Bronchial epithelial cell (primary cell): Measurements from ENCODE around the gene MYOC. TPM values are rescaled to one million over a fixed set of nuclear protein-coding genes. Genes with fewer than 3 reads are reported as not detected.

Experiments
- DNase-seq: peaks from one replicate; pipeline ENCODE4 v3.0.0-alpha.2; 2010; ENCODE audit warnings: low read depth
- FAIRE-seq: peaks from 2 replicates; lab custom pipeline; 2011; peaks lifted over from hg19 to GRCh38; lab: Jason Lieb, UNC
- H3K27me3 ChIP-seq: 2 replicates; pipeline ENCODE4 v1.5.1; 2011; ENCODE audit warnings: low read length; ENCODE audit not compliant: control insufficient read depth, insufficient read depth
- H3K36me3 ChIP-seq: 2 replicates; pipeline ENCODE4 v1.5.1; 2011; ENCODE audit warnings: low read length; ENCODE audit not compliant: control insufficient read depth, insufficient read depth
- H3K4me3 ChIP-seq: 2 replicates; pipeline ENCODE4 v1.5.1; 2011; ENCODE audit warnings: mild to moderate bottlenecking, low read depth, low read length, control low read depth
- total RNA-seq: library from RNA; depleted of rRNA; stranded (reverse); fragments of >200 nt; gene quantifications from 2 replicates; pipeline ENCODE4 v1.2.1, GENCODE V29; 2014
- TF ChIP-seq, protein P1 (sequence below): IDR thresholded peaks from 2 replicates; pipeline ENCODE4 v1.5.1; 2011; ENCODE audit warnings: mild to moderate bottlenecking, moderate library complexity, low read length, control low read depth, inconsistent platforms; ENCODE audit not compliant: insufficient read depth, severe bottlenecking

Gene MYOC
- total RNA-seq, 1 donor from 2014 or later: not detected

DNA sequence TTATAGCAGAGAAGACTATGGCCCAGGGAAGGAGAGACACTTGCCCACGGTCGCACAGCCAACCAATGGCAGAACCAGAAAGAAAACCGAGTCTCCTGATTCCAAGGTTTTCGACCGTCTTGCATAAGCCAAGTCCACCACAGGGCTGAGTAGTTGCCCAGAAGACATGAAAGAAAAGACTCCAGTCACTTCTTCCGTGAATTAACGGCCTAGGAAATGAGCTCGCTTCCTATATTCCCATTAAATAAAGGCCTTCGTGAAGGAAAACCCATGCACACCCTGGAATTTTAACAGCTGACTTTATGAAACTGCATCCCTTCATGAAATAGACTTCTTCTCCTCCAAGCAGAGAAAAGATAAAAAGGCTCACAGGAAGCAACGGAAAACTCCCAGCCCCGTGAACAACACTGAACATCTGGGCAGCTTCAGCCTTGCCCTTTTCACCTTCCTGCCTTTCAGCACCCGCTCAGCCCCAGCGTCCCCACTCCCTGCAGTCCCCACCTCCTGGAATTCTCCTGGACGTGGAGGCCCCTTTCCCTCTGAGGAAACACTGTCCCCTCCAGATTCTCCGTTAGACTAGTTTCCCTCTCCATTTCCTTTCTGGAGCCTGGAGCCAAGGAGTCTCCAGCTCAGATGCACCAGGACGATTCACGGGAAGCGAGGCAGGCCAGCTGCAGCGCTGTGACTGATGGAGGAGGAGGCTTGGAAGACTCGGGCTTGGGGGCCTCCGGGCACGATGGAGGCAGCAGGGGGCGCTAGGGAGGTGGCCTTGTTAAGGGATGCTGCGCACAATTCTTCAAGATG is 2.7 kb upstream of the MYOC start:
- no peaks in the 10 kb centered on the region for H3K27me3 ChIP-seq
- TF ChIP-seq, protein P1, sequence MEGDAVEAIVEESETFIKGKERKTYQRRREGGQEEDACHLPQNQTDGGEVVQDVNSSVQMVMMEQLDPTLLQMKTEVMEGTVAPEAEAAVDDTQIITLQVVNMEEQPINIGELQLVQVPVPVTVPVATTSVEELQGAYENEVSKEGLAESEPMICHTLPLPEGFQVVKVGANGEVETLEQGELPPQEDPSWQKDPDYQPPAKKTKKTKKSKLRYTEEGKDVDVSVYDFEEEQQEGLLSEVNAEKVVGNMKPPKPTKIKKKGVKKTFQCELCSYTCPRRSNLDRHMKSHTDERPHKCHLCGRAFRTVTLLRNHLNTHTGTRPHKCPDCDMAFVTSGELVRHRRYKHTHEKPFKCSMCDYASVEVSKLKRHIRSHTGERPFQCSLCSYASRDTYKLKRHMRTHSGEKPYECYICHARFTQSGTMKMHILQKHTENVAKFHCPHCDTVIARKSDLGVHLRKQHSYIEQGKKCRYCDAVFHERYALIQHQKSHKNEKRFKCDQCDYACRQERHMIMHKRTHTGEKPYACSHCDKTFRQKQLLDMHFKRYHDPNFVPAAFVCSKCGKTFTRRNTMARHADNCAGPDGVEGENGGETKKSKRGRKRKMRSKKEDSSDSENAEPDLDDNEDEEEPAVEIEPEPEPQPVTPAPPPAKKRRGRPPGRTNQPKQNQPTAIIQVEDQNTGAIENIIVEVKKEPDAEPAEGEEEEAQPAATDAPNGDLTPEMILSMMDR: peak; percentile 68
- no peak overlapping the region for H3K4me3 ChIP-seq
- FAIRE-seq (no peak), DNase-seq (peak; percentile 12)
- H3K36me3 ChIP-seq: no peaks in the 10 kb centered on the region

DNA sequence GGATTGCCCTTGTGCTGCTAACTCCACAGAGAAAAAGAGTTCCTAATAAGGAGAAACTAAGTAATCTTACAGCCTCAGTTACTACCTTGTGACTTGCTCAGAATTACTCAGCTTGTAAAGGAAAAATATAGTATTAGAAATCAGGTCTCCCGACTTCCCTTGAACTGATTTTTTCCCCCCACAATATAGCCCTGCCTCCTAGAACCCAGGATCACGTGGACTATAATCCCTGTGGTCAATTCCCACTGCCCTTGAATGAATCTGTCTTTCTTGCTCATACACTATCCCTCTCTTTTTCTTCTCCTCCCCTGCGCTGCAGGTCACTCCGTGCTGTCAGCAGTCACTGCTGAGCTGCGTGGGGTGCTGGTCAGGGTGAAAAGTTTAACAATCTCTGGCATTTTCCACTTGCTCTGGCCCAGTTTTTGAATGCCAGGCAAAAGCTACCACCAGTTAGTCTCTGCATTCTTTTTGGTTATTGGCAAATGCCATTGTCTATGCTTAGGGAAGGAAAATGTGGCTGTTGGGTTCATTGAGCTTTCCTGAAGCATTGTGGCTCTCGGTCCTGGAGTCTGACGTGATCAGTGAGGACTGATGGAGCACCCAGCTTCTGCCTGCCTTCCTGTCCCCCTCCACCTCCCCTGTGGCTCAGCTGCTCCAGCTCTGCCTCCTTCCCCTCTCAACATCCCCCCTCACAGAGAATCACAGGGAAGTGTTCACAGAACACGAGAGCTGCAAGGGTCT is 1.9 kb upstream of the MYOC start:
- no peaks in the 10 kb centered on the region for H3K36me3 ChIP-seq
- TF ChIP-seq, protein P1: no peak
- no peaks in the 10 kb centered on the region for H3K27me3 ChIP-seq
- H3K4me3 ChIP-seq: no peak overlapping the region
- FAIRE-seq (no peak), DNase-seq (no peak)

GRCh38 chr1:171653796-171654195 is 1.3 kb upstream of the MYOC start:
- H3K27me3 ChIP-seq: no peaks in the 10 kb centered on the region
- TF ChIP-seq, protein P1: no peak
- DNase-seq (no peak), FAIRE-seq (no peak)
- no peaks in the 10 kb centered on the region for H3K36me3 ChIP-seq
- no peak overlapping the region for H3K4me3 ChIP-seq

- FAIRE-seq: no peak
- TF ChIP-seq, protein P1: no peak
Measured at GRCh38 chr1:171646249-171646560, 6.3 kb downstream of the MYOC start.

DNA sequence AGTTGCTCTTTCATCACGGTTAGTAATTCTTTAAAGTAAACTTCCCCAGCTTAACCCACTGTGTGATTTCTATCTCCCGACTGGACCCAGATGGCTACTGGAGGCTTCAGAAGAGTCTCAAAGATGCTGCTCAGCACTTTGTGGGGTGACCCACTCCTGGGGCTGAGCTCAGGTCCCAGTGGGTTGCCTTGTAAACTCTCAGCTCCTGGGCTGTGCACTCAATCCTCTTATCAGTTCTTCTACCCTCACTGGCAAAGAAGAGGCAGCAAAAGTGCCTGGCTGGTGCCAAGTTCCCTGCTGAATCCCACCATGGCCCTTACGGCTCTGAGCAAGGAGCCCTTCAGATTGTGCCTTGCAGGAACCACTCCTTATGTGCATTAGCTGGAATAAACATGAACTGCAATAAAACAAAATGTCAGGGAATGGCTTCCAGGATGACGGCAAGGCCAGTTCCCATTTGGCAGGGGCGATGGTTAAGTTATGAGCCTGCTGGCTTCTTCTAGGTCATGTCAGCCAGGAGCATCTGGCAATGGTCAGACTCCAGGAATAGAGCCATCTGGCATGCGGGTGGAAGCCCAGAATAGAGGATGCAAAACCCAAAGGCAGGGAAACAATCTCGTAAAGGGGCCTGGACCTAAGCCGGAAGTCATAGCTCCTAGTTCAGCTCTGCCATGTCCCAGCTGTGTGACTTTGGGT is 6.8 kb downstream of the MYOC start:
- DNase-seq (no peak), FAIRE-seq (no peak)
- H3K36me3 ChIP-seq: no peaks in the 10 kb centered on the region

More at GRCh38 chr1:171646249-171646560, 6.3 kb downstream of the MYOC start:
- DNase-seq: no peak
- no peak overlapping the region for H3K4me3 ChIP-seq
- H3K36me3 ChIP-seq: no peaks in the 10 kb centered on the region
- no peaks in the 10 kb centered on the region for H3K27me3 ChIP-seq

More for the DNA sequence above, 6.8 kb downstream of the MYOC start:
- Histone ChIP-seq H3K27me3 (no peaks in the 10 kb centered on the region), H3K4me3 (no peak overlapping the region)
- TF ChIP-seq, protein P1: no peak
